Duodenal mucosa (tissue), 2 donors: ENCODE results near the gene HM13.
A peak's percentile ranks its signal among the peaks of the same experiment; 100 is the strongest.
"Not testable (repeated sequence)": the region's sequence is repeated elsewhere in the genome, so short reads cannot be mapped to it uniquely, and the experiment has no call there.

ENCODE experiments used
- H3K27ac ChIP-seq: one replicate; pipeline ENCODE4 v1.7.0; 2013; ENCODE audit warnings: low read depth, low read length
- H3K27me3 ChIP-seq, 2 donors: one replicate each; pipeline ENCODE4 v1.7.0; 2013; ENCODE audit warnings: low read length in 2 of 2, control low read depth in 1 of 2; ENCODE audit not compliant: insufficient read depth in 2 of 2, control insufficient read depth in 1 of 2
- H3K36me3 ChIP-seq, 2 donors: one replicate each; pipeline ENCODE4 v1.7.0; 2013; ENCODE audit warnings: low read length in 2 of 2, control low read depth in 1 of 2; ENCODE audit not compliant: insufficient read depth in 2 of 2, control insufficient read depth in 1 of 2
- H3K4me1 ChIP-seq, 2 donors: one replicate each; pipeline ENCODE4 v1.7.0; 2013; ENCODE audit warnings: low read length in 2 of 2, control low read depth in 1 of 2; ENCODE audit not compliant: insufficient read depth in 2 of 2, control insufficient read depth in 1 of 2
- H3K4me3 ChIP-seq, 2 donors: one replicate each; pipeline ENCODE4 v1.7.0; 2013; ENCODE audit warnings: low read length in 2 of 2, low read depth in 1 of 2
- H3K9ac ChIP-seq, 2 donors: one replicate each; pipeline ENCODE4 v1.7.0; 2013; ENCODE audit warnings: low read length in 2 of 2, low read depth in 1 of 2
- H3K9me3 ChIP-seq, 2 donors: one replicate each; pipeline ENCODE4 v1.7.0; 2013; ENCODE audit warnings: low read length in 2 of 2, control low read depth in 1 of 2; ENCODE audit not compliant: control insufficient read depth in 1 of 2

HM13 gene

DNA sequence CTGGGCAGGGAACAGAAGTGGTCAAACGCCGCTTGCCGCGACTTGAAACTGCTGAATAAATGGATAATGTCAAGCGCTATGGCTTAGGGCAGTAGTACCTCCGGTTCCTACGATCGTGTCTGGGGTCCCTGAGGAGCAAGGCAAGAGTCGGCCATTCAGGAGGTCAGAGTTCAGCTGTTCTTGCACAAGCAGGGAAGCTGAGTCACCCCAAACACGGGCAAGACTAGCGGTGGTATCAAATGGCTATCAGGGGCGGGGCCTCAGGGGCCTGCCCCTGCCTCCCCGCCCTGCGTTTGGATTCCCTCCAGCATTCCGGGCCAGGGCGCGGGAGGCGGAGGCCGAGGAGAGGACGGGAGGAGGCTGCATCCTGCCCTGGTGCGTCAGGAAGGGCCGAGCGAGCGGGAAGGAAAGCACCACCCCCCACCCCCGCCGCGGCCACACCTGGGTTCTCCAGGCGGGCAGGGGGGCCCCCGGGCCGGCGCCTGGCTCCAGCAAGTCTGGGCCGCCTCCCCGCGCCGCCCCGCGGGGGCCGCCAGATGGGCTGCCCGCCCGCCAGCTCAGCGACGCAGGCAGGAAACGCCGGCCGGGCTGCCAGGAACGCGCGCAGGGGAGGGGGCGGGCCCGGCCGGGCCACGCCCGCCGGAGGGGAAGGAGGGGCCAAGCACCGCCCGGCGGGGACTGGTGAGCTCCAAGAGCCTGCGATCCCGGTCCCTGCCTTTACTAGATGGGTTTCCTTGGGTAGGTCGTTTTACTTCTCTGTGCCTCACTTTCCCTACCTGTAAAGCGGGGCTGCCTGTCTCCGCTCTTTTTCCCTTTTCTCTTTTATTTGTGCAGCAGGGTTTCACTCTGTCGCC lies 58.7 kb downstream of the HM13 start:
- Histone ChIP-seq H3K27me3 (no peaks in the 10 kb centered on the region), H3K4me3 (peak overlapping the region; percentile 71 to 80), H3K9me3 (no peaks in the 10 kb centered on the region), H3K4me1 (peaks cover 27 to 32% of the 10 kb centered on the region in 2 donors), H3K27ac (peak overlapping the region; percentile 92), H3K9ac (peak overlapping the region; percentile 72 to 90), H3K36me3 (peaks cover 6 to 14% of the 10 kb centered on the region in 2 donors)

- Histone ChIP-seq H3K27ac (peak overlapping the region; percentile 92), H3K9ac (peak overlapping the region; percentile 72 to 90), H3K36me3 (peaks cover 3 to 6% of the 10 kb centered on the region in 2 donors)
Observed at GRCh38 chr20:31573555-31574321, 59.5 kb downstream of the HM13 start.

DNA sequence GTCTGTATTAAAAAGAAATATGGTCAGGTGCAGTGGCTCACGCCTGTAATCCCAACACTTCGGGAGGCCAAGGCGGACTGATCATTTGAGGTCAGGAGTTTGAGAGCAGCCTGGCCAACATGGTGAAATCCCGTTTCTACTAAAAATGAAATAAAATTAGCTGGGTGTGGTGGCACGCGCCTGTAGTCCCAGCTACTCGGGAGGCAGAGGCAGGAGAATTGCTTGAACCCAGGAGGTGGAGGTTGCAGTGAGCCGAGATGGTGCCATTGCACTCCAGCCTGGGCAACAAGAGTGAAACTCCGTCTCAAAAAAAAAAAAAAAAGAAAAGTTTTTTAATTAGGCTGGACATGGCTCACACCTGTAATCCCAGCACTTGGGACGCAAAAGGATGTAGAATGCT lies 60.7 kb downstream of the HM13 start:
- peaks cover 21 to 22% of the 10 kb centered on the region in 2 donors for H3K4me1 ChIP-seq
- not testable (repeated sequence) for H3K9me3 ChIP-seq, H3K9ac ChIP-seq, H3K27me3 ChIP-seq, H3K36me3 ChIP-seq, H3K27ac ChIP-seq, H3K4me3 ChIP-seq

More at GRCh38 chr20:31573555-31574321, 59.5 kb downstream of the HM13 start:
- no peaks in the 10 kb centered on the region for H3K9me3 ChIP-seq
- no peaks in the 10 kb centered on the region for H3K27me3 ChIP-seq
- H3K4me1 ChIP-seq: peaks cover 27 to 32% of the 10 kb centered on the region in 2 donors
- peak overlapping the region; percentile 71 to 80 for H3K4me3 ChIP-seq

- Histone ChIP-seq H3K27me3 (no peaks in the 10 kb centered on the region), H3K9ac (no peak overlapping the region), H3K36me3 (no peaks in the 10 kb centered on the region), H3K4me1 (peaks cover 17 to 19% of the 10 kb centered on the region in 2 donors), H3K9me3 (no peaks in the 10 kb centered on the region), H3K27ac (no peak overlapping the region), H3K4me3 (no peak overlapping the region)
Observed at GRCh38 chr20:31576751-31577150, 62.5 kb downstream of the HM13 start.

GRCh38 chr20:31577194-31577593 lies 63.0 kb downstream of the HM13 start:
- no peaks in the 10 kb centered on the region for H3K36me3 ChIP-seq
- H3K9me3 ChIP-seq: no peaks in the 10 kb centered on the region
- peaks cover 14 to 16% of the 10 kb centered on the region in 2 donors for H3K4me1 ChIP-seq
- H3K9ac ChIP-seq: no peak overlapping the region
- no peak overlapping the region for H3K27ac ChIP-seq
- no peaks in the 10 kb centered on the region for H3K27me3 ChIP-seq
- no peak overlapping the region for H3K4me3 ChIP-seq

DNA sequence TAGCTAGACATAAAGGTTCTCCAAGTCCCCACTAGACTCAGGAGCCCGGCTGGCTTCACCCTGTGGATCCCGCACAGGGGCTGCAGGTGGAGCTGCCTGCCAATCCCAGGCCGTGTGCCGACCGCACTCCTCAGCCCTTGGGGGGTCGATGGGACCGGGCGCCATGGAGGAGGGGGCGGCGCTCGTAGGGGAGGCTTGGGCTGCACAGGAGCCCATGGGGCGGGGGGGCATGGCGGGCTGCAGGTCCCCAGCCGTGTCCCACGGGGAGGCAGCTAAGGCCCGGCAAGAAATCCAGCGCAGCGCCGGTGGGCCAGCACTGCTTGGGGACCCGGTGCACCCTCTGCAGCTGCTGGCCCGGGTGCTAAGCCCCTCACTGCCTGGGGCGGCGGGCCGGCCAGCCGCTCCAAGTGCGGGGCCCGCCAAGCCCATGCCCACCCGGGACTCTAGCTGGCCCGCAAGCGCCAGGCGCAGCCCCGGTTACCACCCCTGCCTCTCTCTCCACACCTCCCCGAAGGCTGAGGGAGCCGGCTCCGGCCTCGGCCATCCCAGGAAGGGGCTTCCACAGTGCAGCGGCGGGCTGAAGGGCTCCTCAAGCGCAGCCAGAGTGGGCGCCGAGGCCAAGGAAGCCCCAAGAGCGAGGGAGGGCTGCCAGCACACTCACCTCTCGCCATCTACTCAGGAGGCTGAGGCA lies 64.4 kb downstream of the HM13 start:
- H3K9ac ChIP-seq: no peak overlapping the region
- peaks cover 5 to 7% of the 10 kb centered on the region in 2 donors for H3K4me1 ChIP-seq
- H3K4me3 ChIP-seq: no peak overlapping the region
- H3K36me3 ChIP-seq: no peaks in the 10 kb centered on the region
- H3K27ac ChIP-seq: no peak overlapping the region
- H3K27me3 ChIP-seq: no peaks in the 10 kb centered on the region
- H3K9me3 ChIP-seq: no peaks in the 10 kb centered on the region

- Histone ChIP-seq H3K9ac (no peak overlapping the region), H3K27me3 (no peaks in the 10 kb centered on the region), H3K4me3 (no peak overlapping the region), H3K36me3 (no peaks in the 10 kb centered on the region), H3K9me3 (no peaks in the 10 kb centered on the region), H3K27ac (no peak overlapping the region), H3K4me1 (peaks cover 0 to under 1% of the 10 kb centered on the region in 2 donors)
Observed at GRCh38 chr20:31579245-31579644, 65.0 kb downstream of the HM13 start.

DNA sequence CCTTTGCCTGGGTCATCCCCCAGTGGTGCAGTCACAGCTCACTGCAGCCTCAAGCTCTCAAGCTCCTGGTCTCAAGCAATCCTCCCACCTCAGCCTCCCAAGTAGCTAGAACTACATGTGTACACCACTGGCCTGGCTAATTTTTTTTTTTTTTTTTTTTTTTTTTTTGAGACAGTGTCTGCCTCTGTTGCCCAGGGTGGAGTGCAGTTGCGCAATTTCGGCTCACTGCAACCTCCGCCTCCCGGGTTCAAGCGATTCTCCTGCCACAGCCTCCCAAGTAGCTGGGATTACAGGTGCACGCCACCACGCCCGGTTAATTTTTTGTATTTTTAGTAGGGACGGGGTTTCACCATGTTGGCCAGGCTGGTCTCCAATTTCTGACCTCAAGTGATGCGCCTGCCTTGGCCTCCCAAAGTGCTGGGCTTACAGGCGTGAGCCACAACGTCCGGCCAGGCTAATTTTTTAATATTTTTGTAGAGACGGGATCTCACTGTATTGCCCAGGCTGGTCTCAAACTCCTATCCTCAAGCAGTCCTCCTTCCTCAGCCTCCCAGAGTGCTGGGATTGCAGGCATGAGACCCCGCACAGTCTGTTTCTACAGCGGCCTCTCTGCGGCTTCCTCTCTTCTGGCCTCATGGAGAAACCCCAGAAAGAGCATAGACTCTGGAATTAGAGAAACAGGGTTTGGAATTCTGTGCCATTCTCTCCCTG lies 65.9 kb downstream of the HM13 start:
- H3K4me1 ChIP-seq, H3K27me3 ChIP-seq, H3K9ac ChIP-seq, H3K9me3 ChIP-seq, H3K4me3 ChIP-seq, H3K36me3 ChIP-seq, H3K27ac ChIP-seq: not testable (repeated sequence)

DNA sequence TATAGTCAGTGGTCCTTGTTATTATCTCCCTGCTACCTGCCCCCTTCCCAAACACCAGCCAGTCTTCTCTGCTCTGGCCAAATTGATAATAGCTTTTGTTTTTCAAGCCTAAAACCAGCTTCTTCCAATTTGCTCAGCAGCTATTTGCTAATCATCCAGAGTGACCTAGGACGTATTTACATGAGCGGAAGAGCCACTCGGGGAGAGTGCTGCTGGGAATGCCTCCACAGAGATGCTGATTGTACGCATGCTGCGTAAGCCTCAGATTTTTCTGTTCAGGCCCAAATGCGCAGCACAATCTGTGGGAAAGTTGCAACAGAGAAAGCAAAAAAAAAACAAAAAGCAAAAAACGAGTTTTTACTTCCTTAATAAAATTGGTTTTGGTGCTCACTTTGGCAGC lies 66.5 kb downstream of the HM13 start:
- Histone ChIP-seq H3K27ac (no peak overlapping the region), H3K9ac (no peak overlapping the region)

More for the DNA sequence above, 66.5 kb downstream of the HM13 start:
- Histone ChIP-seq H3K4me1 (no peaks in the 10 kb centered on the region), H3K36me3 (no peaks in the 10 kb centered on the region), H3K9me3 (no peaks in the 10 kb centered on the region), H3K4me3 (no peak overlapping the region), H3K27me3 (no peaks in the 10 kb centered on the region)
